A673 (cell line): Measurements from ENCODE around the gene CHD1.

ENCODE experiments used
- CTCF ChIP-seq: fragments of 300-800, 200-600 bp; sonication (generic); conservative IDR thresholded peaks from 2 replicates; pipeline ENCODE4 v1.5.1; 2017; ENCODE audit warnings: low read depth, mild to moderate bottlenecking, antibody characterized with exemption, low read length, moderate library complexity, mixed read lengths
- EZH2 ChIP-seq: fragments of 200-600 bp; sonication (generic); IDR thresholded peaks from 2 replicates; pipeline ENCODE4 v1.6.1; 2017; ENCODE audit warnings: borderline replicate concordance, low read depth, mild to moderate bottlenecking, mixed read lengths, antibody characterized with exemption, low read length; ENCODE audit not compliant: poor library complexity, severe bottlenecking

GRCh38 chr5:98813755-98814154 lies 115.1 kb downstream of the CHD1 start:
- TF ChIP-seq EZH2 (no peak), CTCF (no peak)
